Measurements from ENCODE around the gene PIK3R3. TPM values are rescaled to one million over a fixed set of nuclear protein-coding genes. Genes with fewer than 3 reads are reported as not detected.

The PIK3R3 gene
- total and polyA plus RNA-seq, 7 donors = 2.4 to 11.6 (median 7.0) TPM

DNA sequence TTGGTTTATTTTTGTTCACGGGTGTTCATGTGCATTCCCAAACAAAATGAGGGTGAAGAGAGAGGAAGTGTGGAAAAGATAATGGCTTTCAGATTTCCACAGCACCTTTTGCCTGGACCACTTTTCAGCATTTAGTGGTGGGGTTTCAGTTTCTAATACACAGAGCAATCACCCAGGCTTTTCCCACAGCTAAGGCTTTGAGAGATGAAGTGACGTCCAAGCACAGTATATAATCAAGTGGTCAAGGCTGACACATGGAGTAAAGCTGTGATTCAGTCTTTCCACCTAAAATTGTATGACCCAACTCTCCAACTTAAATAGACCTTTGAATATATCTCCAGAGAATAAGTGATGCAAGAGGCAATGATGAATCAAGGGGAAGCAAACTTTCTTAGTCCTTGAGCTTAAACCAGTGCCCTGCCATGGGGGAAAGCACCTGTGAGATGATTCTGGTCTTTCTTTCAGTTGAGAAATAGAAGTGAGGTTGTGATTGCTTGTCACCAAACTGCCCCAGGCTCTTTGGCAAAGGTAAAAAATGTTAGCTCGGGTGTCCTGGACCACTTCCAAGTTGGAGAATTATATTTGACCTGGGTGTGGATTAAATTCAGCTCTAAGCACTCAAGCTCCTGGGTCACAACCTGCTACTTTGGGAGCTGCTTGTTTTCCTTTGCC, 2.4 kb upstream of the PIK3R3 start:
- Histone ChIP-seq H3K27me3 (peaks cover 0 to 11% (median 0%) of the 10 kb centered on the region in 3 donors), H3K36me3 (no peaks in the 10 kb centered on the region), H3K4me1 (peaks cover 0 to 31% (median 15%) of the 10 kb centered on the region in 4 donors), H3K9me3 (no peaks in the 10 kb centered on the region), H3K27ac (peak overlapping the region in 3 of 4 donors; percentile 91 to 94 (median 93)), H3K4me3 (no peak overlapping the region)
- no peak for DNase-seq
- TF ChIP-seq POLR2AphosphoS5 (IDR thresholded peaks at IDR 0.05) (peak in 1 of 4 donors; percentile 16), CTCF (IDR thresholded peaks at IDR 0.05) (no peak)
- intact Hi-C loops (cut with DNase I) = loop anchor here (5.0 kb wide), 1 partner anchor 97 kb away; no protein-coding TSS in a partner anchor
- 46 to 62% methylated on average over 3 of the region's 3 CpGs for WGBS, 2 donors

GRCh38 chr1:46133781-46134350, 1.4 kb upstream of the PIK3R3 start:
- Histone ChIP-seq H3K36me3 (no peaks in the 10 kb centered on the region), H3K9me3 (no peaks in the 10 kb centered on the region), H3K27ac (peak overlapping the region; percentile 91 to 94 (median 92)), H3K27me3 (peaks cover 0 to 11% (median 0%) of the 10 kb centered on the region in 3 donors), H3K4me1 (peaks cover 0 to 32% (median 15%) of the 10 kb centered on the region in 4 donors), H3K4me3 (peak overlapping the region; percentile 37 to 72 (median 68))
- no peak for TF ChIP-seq EP300 (IDR thresholded peaks at IDR 0.05)
- TF ChIP-seq CTCF (IDR thresholded peaks at IDR 0.05) = no peak
- TF ChIP-seq POLR2A (IDR thresholded peaks at IDR 0.05) = no peak
- no peak for TF ChIP-seq POLR2AphosphoS5 (IDR thresholded peaks at IDR 0.05)
- no peak for DNase-seq
- WGBS, 2 donors = 59 to 67% methylated on average over 3 of the region's 3 CpGs
- intact Hi-C loops (cut with DNase I) = loop anchor here (2.0 to 5.0 kb wide), 2 partner anchors 97 to 447 kb away; partner anchors contain the start of gene GPBP1L1

- TF ChIP-seq CTCF (IDR thresholded peaks at IDR 0.05) (no peak), POLR2A (IDR thresholded peaks at IDR 0.05) (no peak), EP300 (IDR thresholded peaks at IDR 0.05) (no peak), POLR2AphosphoS5 (IDR thresholded peaks at IDR 0.05) (no peak)
- Histone ChIP-seq H3K27ac (peak overlapping the region; percentile 91 to 94 (median 92)), H3K9me3 (no peaks in the 10 kb centered on the region), H3K4me3 (peak overlapping the region; percentile 37 to 72 (median 68)), H3K27me3 (peaks cover 0 to 11% (median 0%) of the 10 kb centered on the region in 3 donors), H3K36me3 (no peaks in the 10 kb centered on the region), H3K4me1 (peaks cover 0 to 32% (median 15%) of the 10 kb centered on the region in 4 donors)
- WGBS, 2 donors = 1% methylated on average over 22 of the region's 22 CpGs
- DNase-seq = no peak
- intact Hi-C loops (cut with DNase I) = loop anchor here (2.0 to 5.0 kb wide), 2 partner anchors 96 to 446 kb away; partner anchors contain the start of gene GPBP1L1
These were observed 791 bp upstream of the PIK3R3 start for GRCh38 chr1:46133181-46133658.

DNA sequence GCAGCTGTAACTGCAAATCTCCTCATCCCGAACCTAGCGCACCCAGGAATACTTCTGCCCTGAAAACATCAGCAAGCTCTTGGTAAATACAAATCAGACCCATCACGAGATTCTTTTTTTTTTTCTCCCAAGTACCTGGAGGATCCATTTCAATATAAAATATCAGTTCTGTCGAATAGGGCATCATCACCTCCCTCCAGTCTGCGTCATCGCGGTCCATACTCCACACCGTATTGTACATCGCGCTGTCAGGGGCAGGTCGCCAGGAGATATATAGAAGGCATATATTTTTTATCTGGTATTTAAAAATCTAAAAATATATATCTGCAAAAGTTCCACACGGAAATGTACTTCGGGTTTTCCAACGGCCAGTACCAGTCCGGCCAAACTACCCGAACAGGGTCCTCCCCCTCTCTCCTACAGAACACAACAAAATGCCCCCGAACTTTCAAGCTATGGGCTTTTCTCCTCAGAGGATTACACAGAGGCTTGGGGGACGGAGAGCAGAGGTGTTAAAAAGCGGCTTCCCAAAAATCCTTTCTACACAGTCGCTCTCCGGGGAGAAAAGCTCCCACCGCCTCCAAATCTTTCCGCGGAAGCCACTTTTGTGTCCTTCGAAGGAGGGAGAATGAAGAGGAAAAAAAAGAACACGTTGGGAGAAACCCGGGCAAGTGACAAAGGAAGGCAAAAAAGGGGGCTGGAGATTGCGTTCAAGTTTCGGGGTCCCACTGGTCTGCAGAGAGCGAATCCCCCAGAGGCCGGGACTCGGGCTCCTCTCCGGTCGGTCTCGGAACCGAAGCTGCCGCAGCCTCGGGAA, 509 bp downstream of the PIK3R3 start:
- H3K9me3 ChIP-seq = no peaks in the 10 kb centered on the region
- WGBS, 2 donors = 1% methylated on average over 38 of the region's 38 CpGs
- TF ChIP-seq POLR2A (IDR thresholded peaks at IDR 0.05) (no peak), CTCF (IDR thresholded peaks at IDR 0.05) (no peak), EP300 (IDR thresholded peaks at IDR 0.05) (no peak), POLR2AphosphoS5 (IDR thresholded peaks at IDR 0.05) (peak in 1 of 4 donors; percentile 17)
- peaks cover 0 to 32% (median 15%) of the 10 kb centered on the region in 4 donors for H3K4me1 ChIP-seq
- peaks cover 0 to 11% (median 0%) of the 10 kb centered on the region in 3 donors for H3K27me3 ChIP-seq
- DNase-seq = peak; percentile 65
- H3K36me3 ChIP-seq = no peaks in the 10 kb centered on the region
- H3K27ac ChIP-seq = peak overlapping the region; percentile 91 to 94 (median 92)
- H3K4me3 ChIP-seq = peak overlapping the region; percentile 36 to 72 (median 68)
- intact Hi-C loops (cut with DNase I) = loop anchor here (2.0 to 5.0 kb wide), 2 partner anchors 95 to 445 kb away; partner anchors contain the start of gene GPBP1L1
